ENCODE results near the gene AURKB.

AURKB gene

GRCh38 chr17:8189041-8189710 lies 21.2 kb downstream of the AURKB start:
- in situ Hi-C loops (cut with MboI; ENCODE audit: low sequenced_read_pairs) = loop anchor here (5.0 kb wide), 2 partner anchors 33 to 67 kb away; partner anchors contain the start of gene HES7
- Histone ChIP-seq H3K27me3 (ENCODE audit: low read depth) (no peaks in the 10 kb centered on the region), H3K4me3 (peak overlapping the region; percentile 93), H3K36me3 (replicated peaks) (no peaks in the 10 kb centered on the region), H3K4me1 (peaks cover 21% of the 10 kb centered on the region), H3K9me3 (no peaks in the 10 kb centered on the region)
- peak in 1 of 2 experiments; percentile 42 for DNase-seq (ENCODE audit: low spot score in 2 of 2)

- in situ Hi-C loops (cut with MboI; ENCODE audit: low sequenced_read_pairs) = loop anchor here (5.0 kb wide), 2 partner anchors 34 to 66 kb away; partner anchors contain the start of gene HES7
- Histone ChIP-seq H3K4me1 (peaks cover 21% of the 10 kb centered on the region), H3K9me3 (no peaks in the 10 kb centered on the region), H3K4me3 (peak overlapping the region; percentile 93), H3K27me3 (ENCODE audit: low read depth) (no peaks in the 10 kb centered on the region), H3K36me3 (replicated peaks) (no peaks in the 10 kb centered on the region)
- peak in 1 of 2 experiments; percentile 31 for DNase-seq (ENCODE audit: low spot score in 2 of 2)
Measured at GRCh38 chr17:8188263-8188839, 22.0 kb downstream of the AURKB start.

GRCh38 chr17:8187517-8188262 lies 22.7 kb downstream of the AURKB start:
- no peaks in the 10 kb centered on the region for H3K27me3 ChIP-seq (ENCODE audit: low read depth)
- in situ Hi-C loops (cut with MboI; ENCODE audit: low sequenced_read_pairs) = loop anchor here (5.0 kb wide), 2 partner anchors 35 to 65 kb away; partner anchors contain the start of gene HES7
- no peaks in the 10 kb centered on the region for H3K9me3 ChIP-seq
- peak overlapping the region; percentile 93 for H3K4me3 ChIP-seq
- H3K36me3 ChIP-seq (replicated peaks) = no peaks in the 10 kb centered on the region
- DNase-seq (ENCODE audit: low spot score in 2 of 2) = peak; percentile 96 to 99
- H3K4me1 ChIP-seq = peaks cover 21% of the 10 kb centered on the region

- in situ Hi-C loops (cut with MboI; ENCODE audit: low sequenced_read_pairs) = loop anchor here (5.0 kb wide), 2 partner anchors 35 to 65 kb away; partner anchors contain the start of gene HES7
- Histone ChIP-seq H3K4me3 (peak overlapping the region; percentile 71), H3K36me3 (replicated peaks) (no peaks in the 10 kb centered on the region), H3K27me3 (ENCODE audit: low read depth) (no peaks in the 10 kb centered on the region), H3K9me3 (no peaks in the 10 kb centered on the region), H3K4me1 (peaks cover 14% of the 10 kb centered on the region)
- DNase-seq (ENCODE audit: low spot score in 2 of 2) = peak; percentile 91 to 97
Measured at GRCh38 chr17:8186787-8187516, 23.4 kb downstream of the AURKB start.

- DNase-seq (ENCODE audit: low spot score in 2 of 2) = no peak
- Histone ChIP-seq H3K4me1 (peaks cover 12% of the 10 kb centered on the region), H3K36me3 (replicated peaks) (no peaks in the 10 kb centered on the region), H3K27me3 (ENCODE audit: low read depth) (no peaks in the 10 kb centered on the region), H3K4me3 (peak overlapping the region; percentile 71), H3K9me3 (no peaks in the 10 kb centered on the region)
- in situ Hi-C loops (cut with MboI; ENCODE audit: low sequenced_read_pairs) = loop anchor here (5.0 kb wide), 2 partner anchors 36 to 64 kb away; partner anchors contain the start of gene HES7
Measured at GRCh38 chr17:8186446-8186786, 24.0 kb downstream of the AURKB start.

GRCh38 chr17:8185582-8186445 lies 24.6 kb downstream of the AURKB start:
- Histone ChIP-seq H3K4me3 (peak overlapping the region; percentile 71), H3K4me1 (peaks cover 12% of the 10 kb centered on the region), H3K36me3 (replicated peaks) (no peaks in the 10 kb centered on the region), H3K27me3 (ENCODE audit: low read depth) (no peaks in the 10 kb centered on the region), H3K9me3 (no peaks in the 10 kb centered on the region)
- DNase-seq (ENCODE audit: low spot score in 2 of 2) = peak; percentile 51 to 90
- in situ Hi-C loops (cut with MboI; ENCODE audit: low sequenced_read_pairs) = loop anchor here (5.0 kb wide), 2 partner anchors 36 to 64 kb away; partner anchors contain the start of gene HES7

GRCh38 chr17:8176998-8177731 lies 33.2 kb downstream of the AURKB start:
- Histone ChIP-seq H3K4me1 (peaks cover 21% of the 10 kb centered on the region), H3K4me3 (peak overlapping the region; percentile 40), H3K36me3 (replicated peaks) (no peaks in the 10 kb centered on the region), H3K9me3 (no peaks in the 10 kb centered on the region), H3K27me3 (ENCODE audit: low read depth) (no peaks in the 10 kb centered on the region)
- no peak for DNase-seq (ENCODE audit: low spot score in 2 of 2)
- in situ Hi-C loops (cut with MboI; ENCODE audit: low sequenced_read_pairs) = no loop called here

GRCh38 chr17:8176197-8176940 lies 34.0 kb downstream of the AURKB start, which contains the start of gene TMEM107:
Gene TMEM107, minus strand, starts transcription at chr17:8176380. Its CDS starts 94 bp downstream, at chr17:8176286.
- Histone ChIP-seq H3K4me1 (peaks cover 21% of the 10 kb centered on the region), H3K4me3 (peak within 1 kb of the TSS; percentile 40), H3K9me3 (no peaks in the 10 kb centered on the region), H3K36me3 (replicated peaks) (no peaks in the 10 kb centered on the region), H3K27me3 (ENCODE audit: low read depth) (no peaks in the 10 kb centered on the region)
- peak; percentile 85 to 94 for DNase-seq (ENCODE audit: low spot score in 2 of 2)
- in situ Hi-C loops (cut with MboI; ENCODE audit: low sequenced_read_pairs) = no loop called here

- H3K36me3 ChIP-seq (replicated peaks) = no peaks in the 10 kb centered on the region
- H3K9me3 ChIP-seq = no peaks in the 10 kb centered on the region
- DNase-seq (ENCODE audit: low spot score in 2 of 2) = no peak
- peak overlapping the region; percentile 40 for H3K4me3 ChIP-seq
- H3K4me1 ChIP-seq = peaks cover 21% of the 10 kb centered on the region
- no peaks in the 10 kb centered on the region for H3K27me3 ChIP-seq (ENCODE audit: low read depth)
- in situ Hi-C loops (cut with MboI; ENCODE audit: low sequenced_read_pairs) = no loop called here
Measured at GRCh38 chr17:8175795-8176196, 34.6 kb downstream of the AURKB start.

- H3K4me1 ChIP-seq = peaks cover 21% of the 10 kb centered on the region
- no peaks in the 10 kb centered on the region for H3K36me3 ChIP-seq (replicated peaks)
- H3K4me3 ChIP-seq = peak overlapping the region; percentile 39
- no peaks in the 10 kb centered on the region for H3K9me3 ChIP-seq
- no peaks in the 10 kb centered on the region for H3K27me3 ChIP-seq (ENCODE audit: low read depth)
- in situ Hi-C loops (cut with MboI; ENCODE audit: low sequenced_read_pairs) = loop anchor here (25.0 kb wide), 1 partner anchor 937 kb away; the partner anchor contains the start of genes DVL2, GABARAP and PHF23
- DNase-seq (ENCODE audit: low spot score in 2 of 2) = peak; percentile 59 to 66
Measured at GRCh38 chr17:8173871-8174322, 36.5 kb downstream of the AURKB start.

- Histone ChIP-seq H3K9me3 (no peaks in the 10 kb centered on the region), H3K4me1 (peaks cover 21% of the 10 kb centered on the region), H3K27me3 (ENCODE audit: low read depth) (no peaks in the 10 kb centered on the region), H3K4me3 (peak overlapping the region; percentile 39), H3K36me3 (replicated peaks) (no peaks in the 10 kb centered on the region)
- in situ Hi-C loops (cut with MboI; ENCODE audit: low sequenced_read_pairs) = loop anchor here (25.0 kb wide), 1 partner anchor 936 kb away; the partner anchor contains the start of genes DVL2, GABARAP and PHF23
- peak; percentile 87 to 99 for DNase-seq (ENCODE audit: low spot score in 2 of 2)
Measured at GRCh38 chr17:8173056-8173870, 37.1 kb downstream of the AURKB start.

All from HAP-1 (cell line).